NCI-H1105 treated with DMSO at 0.1 percent for 48 hours (cell line): ENCODE results near the gene MT1G.

Source experiments
- DNase-seq: peaks from one replicate; lab custom pipeline; 2025; lab: John Stamatoyannopoulos, UW

The MT1G gene

DNA sequence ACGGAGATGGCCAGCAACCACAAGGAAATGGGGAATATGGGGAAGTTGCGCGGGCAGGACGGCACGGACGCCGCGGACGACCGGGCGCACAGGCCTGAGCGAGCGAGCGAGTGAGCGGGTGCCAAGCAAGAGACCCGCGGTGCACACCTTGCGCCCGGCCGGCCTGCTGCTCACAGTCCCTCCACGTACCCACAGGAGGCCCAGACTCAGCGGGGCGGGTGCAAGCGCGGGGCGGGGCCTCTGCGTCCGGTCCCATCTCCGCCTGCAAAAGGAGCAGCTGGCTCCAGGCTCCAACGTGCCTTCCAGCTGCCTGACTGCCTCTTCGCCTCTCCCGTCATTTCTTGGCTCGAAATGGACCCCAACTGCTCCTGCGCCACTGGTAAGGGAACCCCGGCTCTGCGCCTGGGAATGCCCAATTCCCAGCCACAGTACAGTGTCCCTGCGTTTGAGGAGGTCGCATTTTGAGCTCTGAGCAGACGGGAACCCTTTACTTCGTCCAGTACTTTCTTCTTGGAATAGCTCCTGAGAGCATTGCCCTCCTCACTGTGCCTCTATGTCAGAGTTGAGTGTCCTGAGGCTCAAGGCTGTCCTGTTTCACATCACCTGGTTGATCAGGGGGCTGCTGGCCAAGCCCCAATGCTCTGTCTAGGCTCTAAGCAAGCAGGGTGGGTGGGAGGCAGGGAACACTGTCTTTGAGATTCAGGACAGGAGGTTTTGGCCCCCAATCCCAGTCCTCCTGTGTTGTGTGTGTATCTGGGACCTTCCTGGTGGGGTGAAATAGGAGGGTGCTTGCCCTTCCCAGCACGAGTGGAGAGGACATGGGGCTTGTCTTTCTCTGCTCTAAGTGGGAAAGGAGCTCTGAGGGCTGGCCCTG, 50.4 kb downstream of the MT1G start:
- DNase-seq = no peak
